GM12892 (cell line): ENCODE measurements around the gene FSD1L.

ENCODE experiments used
- POLR2A ChIP-seq: IDR thresholded peaks from 2 replicates; pipeline ENCODE4 v1.6.1; 2011; ENCODE audit warnings: low read depth, low read length, control low read depth
- POLR2AphosphoS5 ChIP-seq: IDR thresholded peaks from 2 replicates; pipeline ENCODE4 v1.6.1; 2011; ENCODE audit warnings: low read depth, low read length, control low read depth
- TAF1 ChIP-seq: IDR thresholded peaks from 2 replicates; pipeline ENCODE4 v1.6.1; 2011; ENCODE audit warnings: low read depth, mild to moderate bottlenecking, control low read depth, low read length, borderline replicate concordance

DNA sequence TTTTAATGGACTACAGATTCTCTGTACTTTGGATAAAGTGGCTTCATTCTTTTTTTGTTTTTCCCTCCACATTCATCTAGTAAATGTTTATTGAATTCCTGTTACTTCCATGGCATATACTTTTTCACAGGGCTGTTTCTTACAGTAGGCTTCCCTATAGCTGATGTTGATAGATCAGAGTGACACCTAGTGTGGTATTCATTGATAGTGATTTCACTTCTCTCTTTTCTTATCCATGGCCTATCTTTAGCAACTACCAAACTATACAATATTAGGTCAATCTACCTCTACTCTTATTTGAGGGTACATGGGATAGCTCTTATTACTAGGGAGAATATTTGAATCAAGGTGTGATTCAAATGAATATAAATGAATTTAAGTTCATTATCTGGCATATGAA, 35.8 kb downstream of the FSD1L start:
- TF ChIP-seq POLR2A, result no peak
- no peak for TF ChIP-seq TAF1
- no peak for TF ChIP-seq POLR2AphosphoS5
